HG02943 (cell line): Measurements from ENCODE around the gene IL1RAP.

Source experiments
- ATAC-seq: cut with Tn5 transposase; IDR thresholded peaks from one replicate; pipeline ENCODE4 v1.9.1; 2021; ENCODE audit warnings: mild to moderate bottlenecking, low read depth, moderate library complexity; ENCODE audit not compliant: unreplicated experiment

The IL1RAP gene

DNA sequence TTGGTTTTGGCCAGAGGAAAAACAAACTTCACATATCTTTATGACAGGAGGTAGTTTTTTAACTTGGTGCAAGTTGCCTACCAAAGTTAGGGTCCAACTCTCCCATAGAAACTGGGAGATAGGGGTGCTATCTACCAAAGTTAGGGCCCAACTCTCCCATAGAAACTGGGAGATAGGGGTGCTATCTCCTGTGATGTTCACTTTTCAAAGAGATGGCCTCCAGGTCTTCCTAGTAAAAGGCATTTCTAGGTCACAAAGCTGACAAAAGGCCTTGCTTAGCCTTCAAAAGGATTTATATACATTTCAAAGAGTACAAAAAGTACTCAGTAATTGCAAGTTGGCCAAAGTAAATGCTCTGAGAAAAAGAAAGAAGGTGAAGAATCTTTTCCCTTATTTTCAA, 27.1 kb downstream of the IL1RAP start:
- no peak for ATAC-seq

DNA sequence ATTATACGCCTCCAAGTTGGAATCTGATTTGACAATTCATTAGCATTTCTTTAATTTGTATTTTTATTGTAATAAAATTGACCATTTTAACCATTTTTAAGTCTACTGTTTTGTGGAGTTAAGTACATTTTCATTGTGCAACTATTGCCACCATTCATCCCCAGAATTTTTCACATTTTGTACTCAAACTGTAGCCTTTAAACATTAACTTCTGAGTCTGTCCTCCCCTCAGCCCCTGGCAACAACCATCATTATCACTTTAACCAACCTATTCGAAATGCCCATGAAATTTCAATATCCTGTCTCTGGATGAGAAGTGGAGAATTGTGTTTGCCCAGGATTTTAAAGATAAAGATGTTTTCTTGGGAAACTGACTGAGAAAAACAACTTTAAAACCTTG, 27.7 kb downstream of the IL1RAP start:
- ATAC-seq = no peak

DNA sequence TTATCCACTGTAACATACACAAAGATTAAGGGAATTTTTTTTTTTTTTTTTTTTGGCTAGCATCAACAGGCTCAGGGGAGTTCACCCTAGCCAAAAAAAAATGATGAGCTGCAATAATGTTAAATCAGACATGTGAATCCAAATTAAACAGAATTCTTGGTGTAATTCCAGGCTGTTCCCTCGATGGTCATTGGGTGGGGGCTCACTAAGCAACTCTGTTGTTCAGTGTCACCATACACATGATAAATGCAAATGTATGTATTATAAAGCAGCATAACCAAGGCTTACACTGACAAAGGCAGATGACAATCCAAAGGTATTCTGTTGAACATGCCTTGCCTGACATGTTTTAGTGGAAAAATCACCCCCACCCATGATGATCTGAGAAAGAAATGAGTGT, 29.0 kb downstream of the IL1RAP start:
- ATAC-seq = no peak

DNA sequence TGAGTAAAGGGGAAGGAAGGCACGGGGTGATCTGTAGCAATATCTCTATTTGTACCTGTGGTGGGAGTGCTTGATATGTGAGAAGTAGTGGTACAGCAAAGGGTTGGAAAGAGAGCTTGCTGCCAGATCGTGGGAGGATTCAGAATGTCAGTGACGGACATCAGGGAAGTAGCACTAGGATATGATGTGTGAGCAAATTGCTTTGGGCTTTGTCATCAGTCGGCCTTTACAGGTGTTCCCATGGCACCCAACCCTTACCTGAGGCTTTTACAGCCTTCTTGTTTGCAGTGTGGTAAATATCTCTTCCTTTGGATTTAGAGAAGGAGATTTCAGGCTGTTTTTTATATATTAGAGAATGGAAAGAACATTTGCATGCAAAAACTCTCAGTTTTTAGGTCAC, 29.8 kb downstream of the IL1RAP start:
- ATAC-seq = no peak

DNA sequence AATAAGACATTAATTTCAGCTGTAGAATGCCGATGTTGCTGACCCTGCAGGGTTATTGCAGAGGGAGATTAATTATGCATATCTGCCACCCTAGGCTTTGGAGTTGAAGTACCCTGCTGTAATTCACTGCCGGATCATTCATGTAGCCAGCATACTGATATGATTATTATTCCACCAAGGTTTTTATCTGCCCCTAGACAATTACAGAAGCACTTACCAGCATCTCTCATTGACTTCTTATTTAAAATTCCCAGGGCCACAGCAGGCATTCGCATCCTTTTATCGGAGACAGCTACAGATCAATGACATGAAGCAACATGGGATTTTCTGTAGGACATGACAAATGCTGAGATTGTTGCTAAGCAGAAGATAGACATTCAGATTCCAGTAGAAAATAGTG, 31.3 kb downstream of the IL1RAP start:
- ATAC-seq = no peak

DNA sequence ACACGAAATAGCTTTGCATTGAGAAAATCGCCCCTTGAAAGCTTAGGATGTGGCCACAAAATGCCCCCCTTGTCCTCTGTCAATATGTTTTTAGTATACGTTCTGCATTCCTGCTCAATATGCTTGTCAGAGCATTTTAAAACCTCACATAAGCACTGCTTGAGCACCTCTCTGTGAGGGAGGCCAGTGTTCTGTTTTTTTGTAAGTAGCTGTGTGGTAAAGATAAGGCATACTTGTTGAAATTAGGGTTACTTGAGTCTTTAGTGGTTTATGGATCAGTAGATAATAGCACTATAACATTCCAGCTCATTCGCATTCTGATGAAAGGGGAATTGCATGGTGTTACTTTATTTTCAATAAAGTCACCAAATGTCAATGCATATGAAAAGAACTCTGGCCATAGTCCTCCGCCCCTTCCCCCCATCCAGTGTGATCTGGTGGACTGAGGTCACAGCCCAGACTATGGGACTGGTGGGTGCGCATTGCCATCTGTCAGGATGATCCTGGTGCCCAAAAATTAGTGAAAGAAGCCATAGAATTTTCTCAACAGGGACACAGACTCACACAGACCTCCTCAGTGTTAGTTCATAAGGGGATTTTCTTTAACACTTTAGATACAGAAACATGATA, 33.1 kb downstream of the IL1RAP start:
- ATAC-seq = no peak

DNA sequence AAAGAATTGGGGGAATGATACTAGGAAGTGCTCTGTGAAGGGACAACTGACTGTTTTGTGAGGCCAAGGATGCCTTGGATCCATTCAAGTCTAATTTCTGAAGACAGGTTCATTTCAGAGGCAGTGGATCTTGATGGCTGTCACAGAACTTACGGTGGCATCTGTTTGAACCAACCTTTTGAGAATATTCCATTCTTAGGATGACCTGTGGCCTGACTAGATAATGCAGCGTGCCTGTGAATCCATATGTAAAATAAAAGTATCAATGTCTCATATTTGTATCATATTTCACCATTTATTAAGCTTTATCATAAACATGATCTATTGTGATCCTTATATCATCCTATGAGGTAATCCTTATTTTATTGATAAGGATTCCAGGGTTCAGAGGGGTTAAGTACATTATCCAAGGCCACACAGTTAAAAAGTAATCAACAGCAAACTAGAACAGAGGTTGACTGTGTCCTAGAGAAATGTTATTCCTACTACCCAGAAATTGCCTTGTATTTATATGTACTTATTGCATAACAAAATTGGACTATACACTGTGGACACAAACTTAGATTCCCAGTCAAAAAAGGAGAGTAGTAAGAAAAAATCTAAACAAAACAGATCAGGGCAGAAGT, 34.3 kb downstream of the IL1RAP start:
- ATAC-seq = no peak

DNA sequence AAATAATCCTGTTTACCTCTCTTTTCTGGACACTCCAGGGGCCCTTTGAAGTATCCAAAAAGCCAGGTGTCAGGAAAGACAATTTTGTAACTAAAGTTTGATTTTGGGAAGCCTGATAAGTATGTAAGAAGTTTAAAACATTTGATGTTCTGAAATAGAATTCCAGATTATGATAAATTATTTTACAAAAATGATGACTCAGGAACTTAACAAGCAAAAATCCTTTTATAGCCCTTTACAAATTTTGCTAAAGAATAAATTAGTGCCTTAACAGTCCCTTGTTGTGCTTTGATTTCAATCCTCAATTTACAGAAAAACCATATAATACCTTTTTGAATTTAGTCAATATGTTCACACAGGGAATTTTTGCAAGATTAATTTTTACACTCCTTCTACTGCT, 38.1 kb downstream of the IL1RAP start:
- no peak for ATAC-seq

DNA sequence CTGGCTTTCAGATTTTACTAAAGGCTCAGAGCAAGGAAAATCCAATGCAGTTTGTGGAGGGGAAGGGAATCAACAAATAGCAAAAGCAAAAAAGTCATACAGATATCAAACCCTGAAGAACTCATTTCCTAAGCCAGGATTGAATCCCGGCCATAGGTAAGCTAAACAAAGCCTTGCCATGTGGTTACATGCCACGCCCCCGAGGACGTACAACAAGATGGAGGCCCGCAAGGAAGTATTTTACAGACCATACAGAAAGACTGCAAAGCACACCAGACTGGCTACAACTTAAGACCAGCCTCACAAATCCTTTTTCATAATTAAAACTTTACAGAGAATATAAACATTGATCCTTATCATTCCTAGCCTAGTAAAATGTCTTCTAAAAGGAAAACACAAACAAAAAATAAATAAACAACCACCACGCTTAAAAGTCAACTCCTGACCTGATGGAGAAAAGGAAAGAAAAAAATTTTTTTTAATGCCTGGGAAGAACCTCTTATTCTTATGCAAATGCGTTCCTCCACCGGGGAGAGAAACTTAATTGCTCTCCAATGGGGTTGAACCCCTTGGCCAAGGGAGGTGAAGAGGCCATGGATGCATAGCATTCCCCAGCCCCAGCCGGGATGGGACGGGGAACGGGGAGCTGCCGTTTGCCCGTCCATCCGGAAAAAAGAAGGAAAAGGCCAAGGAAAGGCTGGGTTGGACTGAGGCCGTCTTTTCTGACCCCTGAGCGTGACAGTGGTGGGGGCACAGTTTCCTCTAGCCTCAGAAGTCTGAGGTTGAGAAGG, 39.3 kb downstream of the IL1RAP start:
- ATAC-seq = no peak

DNA sequence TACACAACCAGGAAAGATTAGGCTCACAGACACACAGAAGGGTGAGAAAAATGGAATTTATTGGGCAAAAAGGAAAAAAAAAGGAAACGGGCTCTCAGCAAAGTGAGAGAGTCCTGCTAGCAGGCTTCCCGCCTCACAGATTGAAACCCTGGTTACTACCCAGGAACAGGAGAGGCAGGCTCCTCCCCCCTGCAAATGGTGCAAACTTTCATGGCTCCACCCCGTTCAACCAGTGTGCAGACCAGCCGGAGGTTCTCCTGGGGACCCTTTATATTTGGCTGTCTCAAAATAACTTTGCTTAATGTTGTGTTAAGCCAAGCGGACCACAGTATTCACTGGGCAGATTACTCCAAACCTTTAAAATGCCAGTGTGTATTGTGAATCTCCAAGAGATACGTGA, 40.3 kb downstream of the IL1RAP start:
- ATAC-seq = no peak

DNA sequence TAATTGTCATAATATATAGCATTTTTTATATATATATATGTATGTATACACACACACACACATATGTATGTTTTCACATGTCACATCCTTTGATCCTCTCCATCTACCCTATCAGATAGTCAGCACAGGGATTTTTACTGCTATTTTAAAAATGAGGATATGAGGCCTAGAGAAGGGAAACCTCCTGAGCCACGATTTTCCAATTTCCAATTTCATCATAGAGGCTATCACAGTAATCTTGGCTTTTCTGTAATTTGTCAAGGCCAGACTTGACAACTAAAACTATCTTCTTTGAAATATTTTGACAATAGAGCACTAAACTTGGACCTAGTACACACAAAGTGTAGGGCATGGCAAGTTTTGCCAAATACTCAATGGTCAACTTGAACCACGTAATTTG, 42.5 kb downstream of the IL1RAP start:
- ATAC-seq = no peak

DNA sequence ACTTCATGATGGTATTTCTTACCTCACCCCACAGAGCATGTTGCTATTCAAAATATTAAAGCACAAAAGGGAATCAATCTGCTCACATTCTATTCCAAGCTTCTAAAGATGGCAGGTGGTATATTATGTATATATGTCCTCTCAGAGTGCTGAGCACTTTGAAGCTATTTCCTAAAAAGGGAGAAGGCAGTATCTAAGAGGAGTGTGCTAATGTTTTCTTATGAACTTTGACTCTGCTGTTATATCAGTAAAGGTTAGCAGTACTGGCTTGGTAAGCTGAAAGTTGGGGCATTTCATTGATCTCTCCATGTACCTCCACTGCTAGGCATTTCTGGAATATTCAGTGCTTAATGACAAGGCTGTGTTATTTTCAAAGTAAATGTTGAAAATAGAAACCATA, 43.4 kb downstream of the IL1RAP start:
- no peak for ATAC-seq

DNA sequence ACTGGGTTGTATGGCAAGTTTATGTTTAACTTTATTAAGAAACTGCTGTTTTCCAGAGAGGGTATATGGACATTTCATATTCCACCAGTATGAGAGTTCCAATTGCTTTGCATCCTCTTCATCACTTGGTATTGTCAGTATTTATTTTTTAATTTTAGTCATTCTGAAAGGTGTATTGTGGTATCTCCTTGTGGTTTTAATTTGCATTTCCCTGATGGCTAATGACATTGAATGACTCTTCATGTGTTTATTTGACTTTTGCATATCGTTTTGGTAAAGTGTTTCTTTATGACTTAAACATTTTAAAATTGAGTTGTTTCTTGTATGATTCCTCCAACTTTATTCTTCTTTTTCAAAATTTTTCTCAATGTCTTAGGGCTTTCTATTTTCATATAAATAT, 44.4 kb downstream of the IL1RAP start:
- no peak for ATAC-seq

DNA sequence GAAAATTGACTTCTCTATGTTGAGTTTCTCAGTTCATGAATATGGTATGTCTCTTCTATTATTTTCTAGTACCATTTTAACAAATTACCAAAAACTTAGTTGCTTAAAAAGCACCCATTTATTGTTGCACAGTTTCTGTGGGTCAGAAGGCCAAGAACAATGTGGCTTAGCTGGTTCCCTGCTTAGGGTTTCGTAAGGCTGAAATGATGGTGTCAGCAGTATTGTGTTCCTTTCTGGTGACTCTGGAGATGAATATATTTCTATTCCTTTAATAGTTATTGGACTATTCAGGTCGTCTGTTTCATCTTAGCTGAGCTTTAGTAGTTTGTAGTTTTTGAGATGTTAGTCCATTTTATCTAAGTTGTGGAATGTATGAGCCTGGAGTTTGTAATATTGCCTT, 44.9 kb downstream of the IL1RAP start:
- ATAC-seq = no peak

DNA sequence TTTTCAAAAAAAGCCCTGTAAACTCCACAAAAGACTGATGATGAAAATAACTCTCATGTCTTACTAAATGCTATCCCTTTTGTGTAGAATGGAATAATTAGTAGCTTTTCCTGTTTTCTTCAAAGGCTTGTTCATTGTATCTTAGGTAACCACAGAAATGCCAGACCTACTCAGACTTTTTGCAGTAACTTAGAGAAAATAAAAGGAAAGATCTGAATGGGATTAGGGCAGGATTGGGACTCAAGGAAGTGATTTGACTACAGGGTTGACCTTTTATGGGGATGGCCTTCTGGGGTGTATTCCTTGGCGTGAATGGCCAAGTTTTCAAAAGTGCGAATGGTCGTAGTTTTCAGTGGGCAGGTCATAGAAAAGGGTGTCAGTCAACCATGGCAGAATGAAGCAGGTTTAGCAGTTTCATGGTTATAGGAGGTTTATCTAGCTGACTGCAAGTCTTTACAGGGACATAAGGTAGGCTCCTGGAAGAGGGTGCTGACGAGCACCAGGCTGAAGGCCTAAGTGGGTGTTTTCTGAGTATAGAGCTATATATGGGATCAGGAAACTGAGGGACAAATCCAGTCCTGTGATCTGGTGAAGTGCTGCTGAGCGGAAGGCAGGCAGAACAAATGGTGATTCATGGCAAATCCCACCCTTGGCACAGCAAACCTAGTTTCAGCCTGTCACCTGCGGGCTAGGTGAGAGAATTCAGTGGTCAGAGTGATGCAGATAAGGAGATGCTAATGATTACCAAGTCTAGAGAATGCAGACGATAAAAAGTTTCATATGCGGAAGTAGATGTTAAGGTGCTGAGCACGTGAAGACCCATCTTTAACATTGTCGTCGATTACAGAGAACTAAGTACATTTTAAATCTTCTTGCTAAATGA, 46.4 kb downstream of the IL1RAP start:
- no peak for ATAC-seq

DNA sequence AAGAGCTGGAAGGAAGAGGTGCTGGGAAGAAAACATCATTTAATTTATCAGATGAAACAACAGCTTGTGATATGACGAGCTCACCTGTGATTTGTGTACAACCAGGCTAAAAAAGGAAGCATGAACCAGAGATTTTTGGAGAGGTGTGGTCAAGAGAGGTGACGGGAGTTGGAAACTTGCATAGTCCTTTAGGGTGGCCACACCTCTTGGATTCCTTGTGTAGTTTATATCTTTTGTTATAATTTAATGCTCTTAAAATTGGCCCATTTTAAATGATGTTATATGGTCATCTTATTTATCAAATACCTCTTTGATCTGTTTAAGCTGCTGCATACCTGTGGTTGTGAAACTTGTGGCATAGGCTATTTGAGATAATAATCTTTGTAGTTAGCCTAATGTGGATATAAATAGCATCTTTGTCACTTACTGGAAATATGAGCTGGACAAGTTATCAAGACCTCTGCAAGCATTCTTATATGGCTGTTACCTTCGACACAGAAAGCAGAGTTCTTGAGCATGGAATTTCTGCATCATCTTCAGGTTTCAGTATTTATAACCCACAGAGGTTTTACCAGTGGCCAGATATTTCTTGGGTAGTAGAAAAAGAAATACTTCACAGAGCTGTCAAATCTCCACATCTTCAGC, 49.1 kb downstream of the IL1RAP start:
- ATAC-seq = no peak

DNA sequence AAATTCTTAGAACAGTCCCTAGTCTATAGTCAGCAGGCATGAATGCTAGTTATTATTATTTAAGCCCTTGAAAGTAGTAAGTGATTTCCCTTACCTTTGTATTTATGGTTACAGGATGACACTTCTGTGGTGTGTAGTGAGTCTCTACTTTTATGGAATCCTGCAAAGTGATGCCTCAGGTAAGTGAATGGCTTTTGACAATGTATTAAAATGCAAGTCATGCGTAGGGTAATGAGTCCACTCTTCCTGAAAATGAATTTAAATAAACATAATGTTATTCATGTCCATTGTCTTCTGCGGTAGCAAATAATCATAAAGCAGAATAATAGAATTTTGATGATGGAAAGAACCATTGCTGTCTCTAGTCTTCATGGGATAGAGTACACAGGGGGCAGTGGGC, 50.3 kb downstream of the IL1RAP start:
- ATAC-seq = no peak

DNA sequence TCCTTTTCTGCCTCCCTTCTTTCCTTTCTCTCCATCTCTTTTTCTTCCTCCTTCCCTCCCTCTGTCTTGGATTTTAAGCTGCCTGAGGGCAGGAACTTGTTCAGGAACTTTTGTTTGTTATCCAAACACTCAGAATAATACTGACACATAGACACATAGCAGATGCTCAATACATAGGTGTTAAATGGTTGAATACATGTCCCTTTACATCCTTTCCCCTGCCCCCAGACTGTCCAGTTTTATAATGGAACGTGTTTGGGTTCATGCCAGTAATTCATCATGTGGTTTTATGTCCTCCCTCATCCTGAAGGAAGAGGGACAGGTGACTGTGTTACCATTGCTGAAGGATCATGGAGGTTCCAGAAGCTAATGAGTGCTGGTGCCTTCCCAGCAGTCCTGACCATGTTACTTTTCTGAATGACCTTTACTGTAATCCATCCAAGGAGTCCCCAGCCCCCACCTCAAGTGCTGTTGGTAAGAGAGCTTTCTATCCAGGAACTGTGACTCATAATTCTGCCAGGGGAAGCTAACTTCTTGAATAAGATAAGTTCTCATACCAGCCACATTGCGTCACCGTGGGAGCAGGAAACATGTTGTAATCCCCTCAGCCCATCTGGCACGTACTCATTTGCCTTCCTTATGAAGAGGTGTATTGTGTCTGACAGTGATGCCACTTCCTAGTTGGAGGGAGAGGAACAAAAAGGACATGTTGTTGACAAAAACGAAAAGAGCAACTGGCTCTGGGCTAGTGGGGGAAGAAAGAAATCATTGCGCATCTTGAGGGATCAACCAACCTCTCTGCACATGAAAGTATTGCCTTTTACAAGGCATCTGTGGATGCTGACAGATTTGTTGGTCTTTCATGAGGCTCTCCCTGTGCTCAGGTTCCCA, 52.4 kb downstream of the IL1RAP start:
- no peak for ATAC-seq

DNA sequence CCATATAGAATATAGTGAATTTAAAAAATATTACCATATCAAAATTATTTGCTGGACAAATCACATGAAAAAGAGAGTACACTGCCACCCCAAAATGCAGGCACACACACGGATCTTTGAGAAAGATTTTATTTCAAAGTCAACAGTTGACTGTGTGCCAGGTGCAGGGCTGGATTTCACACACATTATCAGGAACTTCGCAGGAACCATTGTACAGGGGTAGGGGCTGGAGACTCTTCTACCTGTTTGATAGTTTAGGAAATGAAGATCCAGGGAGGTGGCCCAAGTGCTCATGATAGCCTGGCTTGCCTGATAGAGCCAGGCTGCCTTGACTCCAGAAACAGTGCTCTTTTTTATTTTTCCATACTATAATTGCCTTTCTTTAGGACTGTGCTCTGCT, 54.2 kb downstream of the IL1RAP start:
- ATAC-seq = no peak

DNA sequence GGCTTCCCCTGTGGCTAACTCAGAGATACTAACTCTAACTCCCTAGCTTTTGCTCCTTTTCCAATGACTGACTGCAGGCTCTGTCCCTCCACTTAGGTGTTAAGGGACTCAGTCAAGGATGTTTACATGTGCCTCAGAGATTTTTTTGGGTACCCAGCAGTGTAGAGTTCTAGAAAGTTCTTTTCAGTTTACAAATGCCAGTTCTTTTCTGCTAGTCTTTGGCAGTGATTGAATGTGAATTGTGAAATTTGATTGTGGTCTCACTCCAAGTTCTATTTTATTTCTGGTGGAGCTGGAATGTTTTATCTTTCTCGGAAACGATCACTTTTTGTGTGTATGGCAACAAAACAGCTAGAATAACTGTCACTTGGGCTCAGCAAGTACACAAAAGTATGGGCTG, 60.6 kb downstream of the IL1RAP start:
- no peak for ATAC-seq
